Pericardium fibroblast (primary cell): ENCODE measurements around the gene NFIA. TPM values are rescaled to one million over a fixed set of nuclear protein-coding genes. Genes with fewer than 3 reads are reported as not detected.

Experiments
- total RNA-seq: library from RNA; depleted of rRNA; stranded (reverse); fragments of >200 nt; gene quantifications from 2 replicates; pipeline ENCODE4 v1.2.3, GENCODE V29; 2015

The NFIA gene
- 22.7 and 36.8 TPM in 2 replicates for total RNA-seq

DNA sequence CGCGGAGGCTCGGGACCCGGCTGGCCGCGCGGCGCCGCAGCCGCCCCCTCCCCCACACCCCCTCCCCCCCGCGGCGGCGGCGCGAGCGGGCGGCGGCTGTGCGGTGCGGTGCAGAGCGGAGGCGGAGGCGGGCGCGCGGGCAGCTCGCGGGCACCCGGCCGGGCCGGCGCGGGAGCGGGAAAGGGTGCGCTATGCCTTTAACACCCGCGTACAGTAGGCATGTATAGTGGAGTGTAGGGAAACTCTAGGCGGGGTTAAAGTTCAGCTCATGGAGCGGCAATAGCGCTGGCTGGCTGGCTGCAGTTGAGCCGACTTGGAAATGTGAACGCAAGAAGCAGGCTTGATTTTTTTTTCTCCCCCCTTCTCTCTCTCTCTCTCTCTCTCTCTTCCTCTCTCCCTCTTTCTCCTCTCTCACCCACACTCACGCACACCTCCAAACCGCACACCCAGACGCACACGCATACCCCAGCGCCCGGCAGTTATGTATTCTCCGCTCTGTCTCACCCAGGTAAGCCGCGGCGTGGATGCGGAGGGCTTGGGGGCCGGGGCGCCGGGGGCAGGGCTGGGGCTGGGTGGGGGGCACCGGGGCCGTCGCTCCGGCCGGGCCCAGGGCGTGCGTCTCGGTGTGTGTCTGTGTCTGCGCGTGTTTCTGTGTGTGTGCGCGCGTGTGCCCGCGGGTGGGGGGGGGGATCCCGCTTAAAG, at the start of gene NFIA:
NFIA (plus strand) TSS at position 251 of the 702 bp plus-strand sequence.

